ENCODE measurements around the gene LPCAT1. TPM values are rescaled to one million over a fixed set of nuclear protein-coding genes. Genes with fewer than 3 reads are reported as not detected.

LPCAT1 gene
- total and polyA plus RNA-seq, 2 of the 4 experiments (the other 2 are of a cell fraction) = 17.7 to 33.6 TPM

- H3K4me2 ChIP-seq (ENCODE audit: low read depth, low read length) = no peak overlapping the region
- TF ChIP-seq ELK1 (IDR thresholded peaks at IDR 0.05; ENCODE audit: borderline replicate concordance, low read depth, low read length) (no peak), CTCF (conservative IDR thresholded peaks at IDR 0.05; ENCODE audit: low read depth, low read length) (no peak), CHD1 (IDR thresholded peaks at IDR 0.05; ENCODE audit: low read depth, low read length) (no peak), MAFK (IDR thresholded peaks at IDR 0.05; ENCODE audit: low read depth, low read length) (no peak), BHLHE40 (IDR thresholded peaks at IDR 0.05; ENCODE audit: low read depth, low read length) (no peak), RCOR1 (IDR thresholded peaks at IDR 0.05; ENCODE audit: insufficient replicate concordance, low read length) (no peak), CEBPB (IDR thresholded peaks at IDR 0.05; ENCODE audit: low read depth, low read length) (no peak), MAZ (IDR thresholded peaks at IDR 0.05; ENCODE audit: borderline replicate concordance, low read depth, low read length) (no peak), MXI1 (IDR thresholded peaks at IDR 0.05; ENCODE audit: borderline replicate concordance, low read depth, low read length) (no peak), POLR2A (IDR thresholded peaks at IDR 0.05; ENCODE audit: low read depth, low read length) (no peak)
- WGBS, 2 experiments (ENCODE audit: extremely low coverage in 2 of 2, insufficient read length in 1 of 2) = 25% methylated on average over 7 of the region's 11 CpGs; no CpG with 5 or more reads in 1 of the 2 experiments
- no peak overlapping the region for H3K14ac ChIP-seq (replicated peaks; ENCODE audit: low read depth, low read length)
- BruUV-seq (replicated peaks) = no TSS peak
- H3K9ac ChIP-seq (ENCODE audit: low read depth, low read length) = no peak overlapping the region
- H2AK9ac ChIP-seq (replicated peaks; ENCODE audit: low read depth, low read length, poor library complexity) = no peak overlapping the region
- no peak overlapping the region for H2BK20ac ChIP-seq (ENCODE audit: low read depth, low read length)
- CTCF ChIA-PET = no interaction called here
- no peak overlapping the region for H4K5ac ChIP-seq (ENCODE audit: low read depth, low read length)
- ATAC-seq (ENCODE audit: low read depth) (no peak), DNase-seq (no peak)
- POLR2A ChIA-PET (ENCODE audit: unreplicated experiment) = no interaction called here
- no peaks in the 10 kb centered on the region for H3K4me1 ChIP-seq (ENCODE audit: control insufficient read depth, insufficient read depth, low read length)
- H3K27ac ChIP-seq (ENCODE audit: insufficient read depth, low read length) = no peak overlapping the region
- no peaks in the 10 kb centered on the region for H4K20me1 ChIP-seq (ENCODE audit: insufficient read depth, low read length)
- no peak overlapping the region for H3K4me3 ChIP-seq (ENCODE audit: insufficient read depth, low read depth, low read length)
- in situ Hi-C loops (cut with MboI; ENCODE audit: low sequenced_read_pairs) = no loop called here
- H2AK5ac ChIP-seq (ENCODE audit: low read depth, low read length) = no peak overlapping the region
- dilution Hi-C loops (cut with HindIII; ENCODE audit: low sequenced_read_pairs, unreplicated experiment) = no loop called here
- no peaks in the 10 kb centered on the region for H3K9me1 ChIP-seq (ENCODE audit: insufficient read depth, low read length)
- no peaks in the 10 kb centered on the region for H3K36me3 ChIP-seq (ENCODE audit: control insufficient read depth, insufficient read depth, low read length)
- no peak overlapping the region for H2BK5ac ChIP-seq (ENCODE audit: low read depth, low read length, poor library complexity, severe bottlenecking)
- H3K79me1 ChIP-seq (ENCODE audit: low read depth in 1 of 2, low read length in 2 of 2) = no peaks in the 10 kb centered on the region
- H2BK120ac ChIP-seq (ENCODE audit: low read depth, low read length) = no peak overlapping the region
- H3K4ac ChIP-seq (ENCODE audit: low read depth, low read length) = no peak overlapping the region
- no peak overlapping the region for H4K8ac ChIP-seq (ENCODE audit: low read depth in 2 of 2, low read length in 2 of 2)
- intact Hi-C loops (cut with micrococcal nuclease) = no loop called here
- no peak overlapping the region for H3K18ac ChIP-seq (ENCODE audit: low read depth, low read length)
- no peak overlapping the region for H4K91ac ChIP-seq (ENCODE audit: insufficient read depth, low read depth, low read length)
- no peak overlapping the region for H3K56ac ChIP-seq (ENCODE audit: extremely low read depth, insufficient read depth, low read length)
- no peak overlapping the region for H2AFZ ChIP-seq (replicated peaks; ENCODE audit: low read length, poor library complexity)
- H3K23ac ChIP-seq (ENCODE audit: low read depth, low read length) = no peak overlapping the region
- no peaks in the 10 kb centered on the region; the same call in 1 of the 2 replicates for H3K9me3 ChIP-seq (ENCODE audit: control insufficient read depth, insufficient read depth, low read length)
- peaks cover 1% of the 10 kb centered on the region; the same call in 1 of the 2 replicates for H3K27me3 ChIP-seq (ENCODE audit: control insufficient read depth, insufficient read depth, low read length)
- no peak overlapping the region for H2BK15ac ChIP-seq (ENCODE audit: low read depth, low read length)
These were observed 104.1 kb downstream of the LPCAT1 start for GRCh38 chr5:1419476-1420210.

Measured in IMR-90 (cell line).